Sigmoid colon (tissue), 4 donors: ENCODE results near the gene VDAC1.

Experiments
- EP300 ChIP-seq, 4 donors: sonication (generic); formaldehyde crosslinking; IDR thresholded peaks; one replicate each; pipeline ENCODE4 v1.6.1; 2017; ENCODE audit warnings: antibody characterized with exemption in 4 of 4
- POLR2A ChIP-seq, 2 donors: fragments of 450-650 bp; IDR thresholded peaks; one replicate each; pipeline ENCODE4 v1.6.1; 2016; ENCODE audit warnings: antibody characterized with exemption in 2 of 2, mild to moderate bottlenecking in 2 of 2, moderate library complexity in 2 of 2
- POLR2AphosphoS5 ChIP-seq, 4 donors: sonication (generic); formaldehyde crosslinking; IDR thresholded peaks; one replicate each; pipeline ENCODE4 v1.6.1; 2017; ENCODE audit warnings: antibody characterized with exemption in 4 of 4
- TF ChIP-seq, protein P1 (sequence below), 4 experiments: fragments of 450-650 bp in 3 of 4; fragments of 200-600 bp in 1 of 4; IDR thresholded peaks; one replicate each; pipeline ENCODE4 v1.5.1; 2016 to 2019; ENCODE audit warnings: antibody characterized with exemption in 4 of 4, mild to moderate bottlenecking in 3 of 4, moderate library complexity in 2 of 4

GRCh38 chr5:133980652-133981051 lies 24.1 kb downstream of the VDAC1 start:
- TF ChIP-seq, protein P1, sequence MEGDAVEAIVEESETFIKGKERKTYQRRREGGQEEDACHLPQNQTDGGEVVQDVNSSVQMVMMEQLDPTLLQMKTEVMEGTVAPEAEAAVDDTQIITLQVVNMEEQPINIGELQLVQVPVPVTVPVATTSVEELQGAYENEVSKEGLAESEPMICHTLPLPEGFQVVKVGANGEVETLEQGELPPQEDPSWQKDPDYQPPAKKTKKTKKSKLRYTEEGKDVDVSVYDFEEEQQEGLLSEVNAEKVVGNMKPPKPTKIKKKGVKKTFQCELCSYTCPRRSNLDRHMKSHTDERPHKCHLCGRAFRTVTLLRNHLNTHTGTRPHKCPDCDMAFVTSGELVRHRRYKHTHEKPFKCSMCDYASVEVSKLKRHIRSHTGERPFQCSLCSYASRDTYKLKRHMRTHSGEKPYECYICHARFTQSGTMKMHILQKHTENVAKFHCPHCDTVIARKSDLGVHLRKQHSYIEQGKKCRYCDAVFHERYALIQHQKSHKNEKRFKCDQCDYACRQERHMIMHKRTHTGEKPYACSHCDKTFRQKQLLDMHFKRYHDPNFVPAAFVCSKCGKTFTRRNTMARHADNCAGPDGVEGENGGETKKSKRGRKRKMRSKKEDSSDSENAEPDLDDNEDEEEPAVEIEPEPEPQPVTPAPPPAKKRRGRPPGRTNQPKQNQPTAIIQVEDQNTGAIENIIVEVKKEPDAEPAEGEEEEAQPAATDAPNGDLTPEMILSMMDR (IDR thresholded peaks at IDR 0.05), result no peak
- TF ChIP-seq POLR2A (IDR thresholded peaks at IDR 0.05) (no peak), EP300 (IDR thresholded peaks at IDR 0.05) (no peak), POLR2AphosphoS5 (IDR thresholded peaks at IDR 0.05) (no peak)
